HEK293 (cell line): ENCODE data around the gene DNAJC30.
"Not testable (repeated sequence)": the region's sequence is repeated elsewhere in the genome, so short reads cannot be mapped to it uniquely, and the experiment has no call there.

Experiments used
- CTCF ChIA-PET: fragments of 350-600 bp; formaldehyde crosslinking; extraction: SDS; loops from one replicate; lab custom pipeline; 2021; ENCODE audit warnings: antibody characterized with exemption; lab: Yijun Ruan, JAX
- POLR2A ChIA-PET: fragments of 300-600 bp; formaldehyde crosslinking; extraction: SDS; loops from one replicate; lab custom pipeline; 2020; ENCODE audit warnings: antibody characterized with exemption, inconsistent platforms; lab: Yijun Ruan, JAX
- H3K27ac ChIP-seq: fragments of 200-500 bp; sonication (Bioruptor generic); 2 replicates; pipeline ENCODE4 v1.5.1; 2014; ENCODE audit warnings: low read depth, low read length, control low read depth, inconsistent platforms; ENCODE audit errors: extremely low read depth
- H3K36me3 ChIP-seq, 2 experiments: fragments of 200-500 bp in 1 of 2; sonication (Bioruptor generic) in 1 of 2; 1 replicate in 1 of 2; 2 replicates in 1 of 2; pipeline ENCODE4 v1.5.1; 2014 to 2017; ENCODE audit warnings: inconsistent platforms in 2 of 2, low read length in 2 of 2; ENCODE audit not compliant: control insufficient read depth in 2 of 2, insufficient read depth in 1 of 2
- H3K4me1 ChIP-seq: fragments of 200-500 bp; sonication (Bioruptor generic); 2 replicates; pipeline ENCODE4 v1.5.1; 2014; ENCODE audit warnings: mild to moderate bottlenecking, low read length, inconsistent platforms; ENCODE audit not compliant: control insufficient read depth, insufficient read depth
- H3K4me3 ChIP-seq: 2 replicates; pipeline ENCODE4 v1.5.1; 2011; ENCODE audit warnings: low read depth, mild to moderate bottlenecking, control low read depth, low read length, moderate library complexity
- H3K9me3 ChIP-seq: fragments of 200-500 bp; sonication (Bioruptor generic); 2 replicates; pipeline ENCODE4 v1.5.1; 2014; ENCODE audit warnings: low read depth, low read length, inconsistent platforms; ENCODE audit not compliant: control insufficient read depth, insufficient read depth
- KLF1 ChIP-seq: fragments of 450-650 bp; formaldehyde crosslinking; IDR thresholded peaks from 2 replicates; pipeline ENCODE4 v1.5.1; 2016; ENCODE audit warnings: missing biosample characterization, missing genetic modification characterization
- KLF16 ChIP-seq: fragments of 450-650 bp; formaldehyde crosslinking; IDR thresholded peaks from 2 replicates; pipeline ENCODE4 v1.5.1; 2017; ENCODE audit warnings: missing biosample characterization, missing genetic modification characterization
- PRDM6 ChIP-seq: fragments of 450-650 bp; formaldehyde crosslinking; IDR thresholded peaks from 2 replicates; pipeline ENCODE4 v1.5.1; 2017; ENCODE audit warnings: missing biosample characterization, missing genetic modification characterization
- ZNF146 ChIP-seq: fragments of 450-650 bp; formaldehyde crosslinking; IDR thresholded peaks from 2 replicates; pipeline ENCODE4 v1.5.1; 2016; ENCODE audit warnings: missing biosample characterization, missing genetic modification characterization
- ZNF184 ChIP-seq: fragments of 450-650 bp; IDR thresholded peaks from 2 replicates; pipeline ENCODE4 v1.5.1; 2018; ENCODE audit warnings: missing biosample characterization, mild to moderate bottlenecking, missing genetic modification characterization
- ZNF239 ChIP-seq: fragments of 450-650 bp; formaldehyde crosslinking; IDR thresholded peaks from 2 replicates; pipeline ENCODE4 v1.5.1; 2016; ENCODE audit warnings: missing biosample characterization, missing genetic modification characterization
- ZNF274 ChIP-seq, 2 experiments: fragments of 200-500 bp in 1 of 2; fragments of 450-650 bp in 1 of 2; sonication (Bioruptor generic) in 1 of 2; formaldehyde crosslinking in 1 of 2; IDR thresholded peaks; 2 replicates each; pipeline versions ENCODE4 v1.5.1 to v1.6.1; 2014 to 2016; ENCODE audit warnings: borderline replicate concordance in 1 of 2, inconsistent platforms in 1 of 2, low read length in 1 of 2, missing biosample characterization in 1 of 2, missing genetic modification characterization in 1 of 2
- ZNF350 ChIP-seq: fragments of 450-650 bp; formaldehyde crosslinking; IDR thresholded peaks from 2 replicates; pipeline ENCODE4 v1.5.0; 2017; ENCODE audit warnings: missing biosample characterization, mild to moderate bottlenecking, missing genetic modification characterization
- ZNF366 ChIP-seq: fragments of 450-650 bp; formaldehyde crosslinking; conservative IDR thresholded peaks from 2 replicates; pipeline ENCODE4 v1.5.1; 2016; ENCODE audit warnings: missing biosample characterization, missing genetic modification characterization
- ZNF560 ChIP-seq: fragments of 450-650 bp; formaldehyde crosslinking; IDR thresholded peaks from 2 replicates; pipeline ENCODE4 v1.5.1; 2017; ENCODE audit warnings: missing biosample characterization, missing genetic modification characterization, borderline replicate concordance

DNAJC30 gene

DNA sequence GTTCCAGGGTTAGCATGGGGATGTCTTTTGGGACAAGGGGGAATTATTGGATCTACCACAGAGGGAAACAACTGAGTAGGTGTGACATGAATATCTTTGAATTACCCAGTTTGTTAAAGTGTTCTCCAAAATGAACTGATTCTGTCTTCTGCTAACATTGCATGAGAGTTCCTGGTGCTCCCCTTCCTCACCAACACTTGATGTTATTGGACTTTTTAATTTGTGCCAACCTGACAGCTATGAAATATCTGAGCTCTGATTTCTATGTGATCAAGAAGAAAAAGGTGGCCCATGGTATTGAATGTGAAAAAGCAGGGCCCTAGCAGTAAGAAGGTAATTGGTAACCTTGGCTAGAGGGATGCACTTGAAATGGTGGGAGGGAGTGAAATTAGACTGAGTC is 20.2 kb downstream of the DNAJC30 start:
- Histone ChIP-seq H3K4me1 (no peaks in the 10 kb centered on the region), H3K9me3 (no peaks in the 10 kb centered on the region), H3K36me3 (no peaks in the 10 kb centered on the region)
- POLR2A ChIA-PET: no interaction called here
- peak; percentile 100 for TF ChIP-seq ZNF184 (tag by site-specific recombination)
- no peak for TF ChIP-seq KLF16 (tag by site-specific recombination)
- TF ChIP-seq, all 188 proteins: peak for 1
- H3K27ac ChIP-seq: no peak overlapping the region
- CTCF ChIA-PET: interaction anchor here (0.8 kb wide), 1 partner anchor 47 kb away, joined by 3 read pairs; no protein-coding TSS in a partner anchor
- no peak overlapping the region for H3K4me3 ChIP-seq

DNA sequence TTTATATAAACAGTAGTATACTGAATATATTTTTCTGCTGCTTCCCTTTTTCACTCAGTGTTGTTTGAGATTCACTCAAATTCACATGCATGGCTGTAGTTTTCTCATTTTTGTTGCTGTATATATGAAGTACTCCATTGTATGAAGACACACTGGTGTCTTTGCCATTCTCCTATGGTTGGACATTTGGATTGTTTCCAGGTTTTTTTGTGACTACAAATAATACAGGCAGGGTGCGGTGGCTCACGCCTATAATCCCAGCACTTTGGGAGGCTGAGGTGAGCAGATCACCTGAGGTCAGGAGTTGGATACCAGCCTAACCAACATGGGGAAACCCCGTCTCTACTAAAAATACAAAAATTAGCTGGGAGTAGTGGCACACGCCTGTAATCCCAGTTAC is 22.7 kb downstream of the DNAJC30 start:
- H3K4me3 ChIP-seq, POLR2A ChIA-PET, H3K27ac ChIP-seq, H3K4me1 ChIP-seq, H3K9me3 ChIP-seq, H3K36me3 ChIP-seq: not testable (repeated sequence)
- CTCF ChIA-PET: interaction anchor here (0.6 to 1.4 kb wide), 3 partner anchors 27 to 154 kb away, joined by 3 to 5 read pairs (median 5); no protein-coding TSS in a partner anchor
- TF ChIP-seq KLF1 (tag by site-specific recombination): 0 out of 2 replicates have a peak, but pooled peaks have one; percentile 21

DNA sequence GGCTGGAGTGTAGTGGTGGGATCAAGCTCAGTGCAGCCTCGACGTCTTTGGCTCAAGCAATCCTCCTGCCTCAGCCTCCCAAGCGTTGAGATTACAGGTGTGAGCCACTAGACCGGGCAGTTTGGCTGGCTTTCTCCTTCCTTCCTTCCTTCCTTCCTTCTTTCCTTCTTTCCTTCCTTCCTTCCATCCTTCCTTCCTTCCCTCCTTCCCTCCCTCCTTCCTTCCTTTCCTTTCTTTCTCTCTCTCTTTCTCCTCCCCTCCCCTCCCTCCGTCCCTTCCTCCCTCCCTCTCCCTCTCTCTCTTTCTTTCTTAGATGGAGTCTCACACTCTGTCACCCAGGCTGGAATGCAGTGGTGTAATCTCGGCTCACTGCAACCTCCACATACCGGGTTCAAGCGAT is 23.3 kb downstream of the DNAJC30 start:
- Histone ChIP-seq H3K36me3 (no peaks in the 10 kb centered on the region), H3K27ac (no peak overlapping the region), H3K9me3 (no peaks in the 10 kb centered on the region), H3K4me1 (no peaks in the 10 kb centered on the region), H3K4me3 (no peak overlapping the region)
- ChIA-PET POLR2A (no interaction called here), CTCF (interaction anchor here (1.4 kb wide), 1 partner anchor 53 kb away, joined by 5 read pairs; no protein-coding TSS in a partner anchor)
- no peak for TF ChIP-seq PRDM6
- TF ChIP-seq ZNF366: peak; percentile 94

GRCh38 chr7:73655309-73655708 is 27.9 kb downstream of the DNAJC30 start:
- CTCF ChIA-PET: interaction anchor here (0.9 to 1.2 kb wide), 2 partner anchors 13 to 48 kb away, joined by 3 to 4 read pairs; partner anchors contain the start of gene VPS37D
- H3K27ac ChIP-seq, POLR2A ChIA-PET, H3K4me1 ChIP-seq, H3K36me3 ChIP-seq, H3K9me3 ChIP-seq, H3K4me3 ChIP-seq: not testable (repeated sequence)
- 0 out of 2 replicates have a peak, but pooled peaks have one; percentile 1 for TF ChIP-seq ZNF146 (tag by site-specific recombination)

DNA sequence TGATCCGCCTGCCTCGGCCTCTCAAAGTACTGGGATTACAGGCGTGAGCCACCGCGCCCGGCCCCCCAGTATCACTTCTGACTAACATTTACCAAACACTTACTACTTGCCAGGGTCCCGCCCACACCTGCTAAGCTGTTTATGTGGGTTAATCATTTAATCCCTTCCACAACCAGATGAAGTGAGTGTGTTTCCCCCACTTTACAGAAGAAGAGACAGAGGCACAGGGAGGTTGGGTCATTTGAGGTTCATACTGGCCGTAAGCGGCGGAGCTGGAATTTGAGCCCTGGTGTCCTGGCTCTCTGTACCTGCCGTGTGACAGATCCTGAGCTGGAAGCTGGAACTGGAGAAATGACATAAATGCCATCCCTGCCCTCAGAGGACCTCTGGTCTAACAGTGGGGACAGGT is 30.7 kb downstream of the DNAJC30 start:
- ChIA-PET CTCF (interaction anchor here (1.2 kb wide), 1 partner anchor 16 kb away, joined by 3 read pairs; no protein-coding TSS in a partner anchor), POLR2A (no interaction called here)
- no peaks in the 10 kb centered on the region for H3K36me3 ChIP-seq
- TF ChIP-seq ZNF560 (tag by site-specific recombination) (no peak), ZNF350 (tag by site-specific recombination) (no peak), ZNF239 (tag by site-specific recombination) (no peak), ZNF274 (IDR thresholded peaks at IDR 0.05; ENCODE audit: low read length) (no peak), ZNF274 (tag by site-specific recombination; IDR thresholded peaks at IDR 0.05; ENCODE audit: borderline replicate concordance) (no peak)
- no peaks in the 10 kb centered on the region for H3K9me3 ChIP-seq
- no peak overlapping the region for H3K27ac ChIP-seq
- no peak overlapping the region for H3K4me3 ChIP-seq
- H3K4me1 ChIP-seq: no peaks in the 10 kb centered on the region
